Fibroblast of peridontal ligament (primary cell): ENCODE data around the gene HOXC12.

Source experiments
- DNase-seq: peaks from one replicate; pipeline ENCODE4 v3.0.0-alpha.2; 2010; ENCODE audit errors: extremely low read depth

The HOXC12 gene

DNA sequence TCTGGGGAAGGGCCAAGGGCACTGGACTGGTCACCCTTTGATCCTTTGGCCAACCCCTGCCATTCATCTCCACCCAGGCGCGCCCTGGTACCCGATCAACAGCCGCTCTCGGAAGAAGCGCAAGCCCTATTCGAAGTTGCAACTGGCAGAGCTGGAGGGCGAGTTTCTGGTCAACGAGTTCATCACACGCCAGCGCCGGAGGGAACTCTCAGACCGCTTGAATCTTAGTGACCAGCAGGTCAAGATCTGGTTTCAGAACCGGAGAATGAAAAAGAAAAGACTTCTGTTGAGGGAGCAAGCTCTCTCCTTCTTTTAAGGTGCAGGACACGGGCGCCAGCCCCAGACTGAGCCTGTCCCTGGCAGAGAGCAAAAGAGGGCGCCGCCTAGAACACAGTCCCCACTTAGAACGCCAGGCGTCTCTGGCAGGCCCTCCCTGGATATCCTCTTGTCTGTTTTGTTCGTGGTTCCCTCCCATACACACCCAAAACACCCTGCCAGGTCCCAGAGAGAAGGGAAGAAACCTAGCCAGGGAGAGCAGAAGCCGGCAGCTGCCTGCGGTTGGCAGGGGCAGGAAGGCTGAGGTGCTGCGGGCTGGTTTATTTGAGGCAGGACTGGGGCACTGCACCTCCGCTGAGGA lies 1.7 kb downstream of the HOXC12 start:
- no peak for DNase-seq

GRCh38 chr12:53956914-53957536 lies 2.3 kb downstream of the HOXC12 start:
- DNase-seq, result no peak

- DNase-seq, result no peak
Observed at GRCh38 chr12:53958128-53958527, 3.4 kb downstream of the HOXC12 start.

GRCh38 chr12:53959314-53959713 lies 4.6 kb downstream of the HOXC12 start:
- no peak for DNase-seq

DNA sequence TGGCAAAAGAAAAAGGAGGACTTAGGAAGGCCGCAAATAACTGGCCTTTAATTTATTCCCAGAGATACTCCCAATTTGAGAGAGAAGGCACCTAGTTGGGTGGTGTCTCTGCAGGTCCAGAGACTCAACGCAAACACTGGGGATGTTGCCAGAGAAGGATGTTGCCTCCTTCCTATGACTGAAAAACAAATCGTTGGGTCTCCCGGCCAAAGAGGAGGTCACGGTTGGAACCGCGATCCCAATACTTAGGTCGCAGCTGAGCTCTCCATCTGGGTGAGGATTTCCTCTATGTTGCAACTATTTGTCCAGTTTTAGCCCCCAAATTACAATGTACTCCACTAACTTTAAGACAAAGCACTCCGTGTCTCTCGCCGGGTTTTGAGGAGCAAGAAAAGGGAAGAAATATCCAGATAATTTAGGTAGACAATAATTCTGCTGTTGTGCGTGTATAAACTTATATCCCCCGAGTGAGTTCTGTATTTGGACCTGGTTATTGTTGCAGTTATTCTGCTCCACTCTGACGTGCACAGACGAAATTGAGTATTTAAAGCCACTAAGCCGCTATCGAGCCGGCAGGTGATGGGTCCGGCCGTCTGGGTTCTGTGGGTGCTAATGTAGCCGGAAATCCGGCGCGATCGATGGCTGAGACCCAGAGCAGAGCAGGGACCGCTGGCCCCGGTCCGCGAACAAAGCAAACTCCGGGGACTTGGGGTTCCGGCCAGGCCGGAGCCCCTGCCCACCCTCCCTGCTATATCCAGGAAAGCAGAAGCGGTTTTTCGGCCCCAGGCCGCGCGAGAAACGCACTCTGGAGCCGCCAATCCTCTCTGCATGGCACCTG lies 5.7 kb downstream of the HOXC12 start:
- DNase-seq, result no peak

GRCh38 chr12:53961025-53961761 lies 6.5 kb downstream of the HOXC12 start:
- no peak for DNase-seq

DNA sequence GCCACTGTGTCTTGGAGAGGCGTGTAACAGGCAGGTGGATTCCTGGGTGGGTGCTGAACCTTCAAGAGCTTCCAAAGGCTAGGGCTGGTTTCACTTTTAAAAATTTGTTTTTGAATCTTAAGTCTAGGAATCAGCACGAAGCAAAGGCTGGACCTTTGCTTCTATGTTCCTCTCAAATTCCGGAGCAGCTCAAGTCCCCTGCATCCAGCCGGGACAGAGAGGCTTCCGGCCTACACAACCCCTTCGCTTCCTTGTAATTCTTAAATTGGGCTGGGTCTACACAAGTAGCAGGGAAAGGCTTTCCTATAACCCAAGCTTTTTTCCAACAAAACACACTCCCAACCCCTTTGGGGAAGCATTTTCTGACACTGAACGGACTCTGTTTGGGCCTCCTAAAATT lies 8.3 kb downstream of the HOXC12 start:
- no peak for DNase-seq

DNA sequence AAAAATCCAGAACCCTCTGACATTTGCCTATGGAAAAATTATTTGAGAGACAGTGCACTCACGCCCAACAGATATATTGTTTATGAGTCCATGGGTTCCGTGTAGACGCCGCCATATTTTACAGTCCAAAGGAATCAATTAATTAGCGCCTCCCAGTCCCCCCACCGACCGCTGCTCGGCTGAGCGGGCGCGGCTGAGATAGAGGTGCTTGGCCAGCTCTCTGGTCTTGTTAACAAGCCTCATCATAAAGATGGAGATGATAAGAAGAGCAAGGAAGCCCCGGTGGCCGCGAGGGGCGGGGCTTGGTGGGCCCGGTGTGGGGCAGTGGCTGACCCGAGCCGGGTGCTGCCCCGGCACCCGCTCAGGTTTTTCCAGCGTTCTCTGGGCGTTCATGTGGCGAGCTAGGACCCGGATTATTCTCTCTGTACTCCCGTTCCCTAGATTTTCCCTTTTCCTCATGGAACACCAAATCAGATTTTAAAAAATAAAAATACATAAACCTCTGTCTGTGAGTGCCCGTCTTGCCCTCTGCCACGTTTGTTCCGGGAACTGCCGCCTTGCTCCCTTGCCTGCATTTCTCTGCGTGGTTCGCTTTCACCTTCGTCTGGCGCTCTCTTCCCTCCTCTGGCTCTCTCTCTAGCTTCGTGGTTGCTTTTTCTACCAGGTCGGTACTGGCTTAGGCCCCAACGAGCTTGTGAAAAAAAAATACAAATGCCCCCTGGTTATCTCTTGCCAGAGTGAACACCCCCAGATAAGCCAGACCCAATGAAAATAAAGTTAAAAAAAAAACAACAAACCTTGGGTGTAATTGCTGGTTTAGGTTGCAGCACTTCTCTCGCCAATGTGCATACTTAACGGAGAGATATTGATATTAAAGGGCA lies 9.0 kb downstream of the HOXC12 start:
- no peak for DNase-seq

DNA sequence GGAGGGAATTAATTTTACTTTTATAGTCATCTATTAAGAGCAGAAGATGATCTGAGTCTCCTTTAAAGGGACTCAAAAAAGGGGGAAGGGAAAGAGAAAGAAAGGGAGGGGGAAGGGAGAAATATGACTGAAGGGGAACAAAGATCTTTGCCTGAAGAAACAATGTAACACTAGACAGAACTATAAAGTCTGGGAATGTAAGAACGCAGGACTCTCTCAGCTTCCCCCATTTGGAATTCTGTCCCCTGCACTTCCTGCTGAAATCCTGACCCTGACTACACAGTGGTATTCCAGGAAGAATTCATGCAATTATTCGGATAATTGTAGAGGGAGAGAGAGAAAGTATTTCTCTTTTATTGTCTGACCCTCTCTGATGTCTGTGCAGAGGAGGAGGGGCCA lies 9.6 kb downstream of the HOXC12 start:
- DNase-seq, result no peak

- DNase-seq, result no peak
Observed at GRCh38 chr12:53965281-53966084, 10.8 kb downstream of the HOXC12 start.

DNA sequence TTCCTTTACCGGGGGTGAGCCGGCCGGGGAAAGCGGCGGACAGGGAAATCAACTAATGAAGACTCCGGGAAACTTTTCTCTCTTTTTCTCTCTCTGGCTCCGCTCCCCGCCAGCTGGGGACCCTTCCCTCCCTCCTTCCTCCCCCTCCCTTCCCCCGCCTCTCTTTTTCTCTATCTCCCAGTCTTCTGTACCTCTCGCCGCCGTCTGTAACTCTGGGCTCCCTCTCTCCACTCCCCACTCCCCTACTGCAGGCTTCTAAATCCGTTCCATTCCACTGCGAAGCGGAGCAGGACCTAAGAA lies 11.3 kb downstream of the HOXC12 start:
- DNase-seq, result no peak

DNA sequence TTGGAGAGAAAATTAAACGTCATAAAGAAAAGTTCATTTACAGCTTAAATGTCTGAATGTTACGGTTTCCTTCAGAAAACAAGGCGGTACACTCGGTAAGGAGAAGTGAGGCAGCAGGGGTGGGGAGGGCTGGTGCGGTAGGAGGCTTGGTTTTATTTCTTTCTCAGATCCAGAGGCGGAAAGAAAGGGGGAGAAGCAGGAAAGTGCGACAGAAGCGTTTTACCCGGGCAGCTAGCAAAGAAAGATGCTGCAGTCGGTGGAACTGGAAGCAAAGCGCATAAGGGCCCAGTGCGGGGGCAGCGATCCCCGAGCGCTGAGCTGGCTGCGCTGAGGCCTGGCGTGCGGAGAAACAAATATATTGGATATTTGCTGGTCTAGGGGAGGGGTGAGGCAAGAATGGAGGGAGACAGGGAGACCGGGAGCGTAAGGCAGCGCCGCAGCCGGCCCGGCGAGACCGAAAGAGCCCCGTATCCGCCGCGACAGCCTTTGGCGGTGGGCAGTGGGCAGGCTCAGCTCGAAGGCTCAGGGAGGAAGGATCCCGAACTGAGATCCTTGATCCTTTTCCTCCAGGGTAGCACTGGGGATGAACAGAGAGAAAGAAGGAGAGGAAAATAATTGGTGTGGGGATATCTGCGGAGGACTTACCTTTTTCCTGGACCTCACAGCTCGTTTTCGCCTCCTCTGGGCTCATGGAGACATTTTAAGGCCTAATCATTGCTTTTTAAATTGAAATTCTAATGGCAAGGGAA lies 11.9 kb downstream of the HOXC12 start:
- DNase-seq, result no peak

DNA sequence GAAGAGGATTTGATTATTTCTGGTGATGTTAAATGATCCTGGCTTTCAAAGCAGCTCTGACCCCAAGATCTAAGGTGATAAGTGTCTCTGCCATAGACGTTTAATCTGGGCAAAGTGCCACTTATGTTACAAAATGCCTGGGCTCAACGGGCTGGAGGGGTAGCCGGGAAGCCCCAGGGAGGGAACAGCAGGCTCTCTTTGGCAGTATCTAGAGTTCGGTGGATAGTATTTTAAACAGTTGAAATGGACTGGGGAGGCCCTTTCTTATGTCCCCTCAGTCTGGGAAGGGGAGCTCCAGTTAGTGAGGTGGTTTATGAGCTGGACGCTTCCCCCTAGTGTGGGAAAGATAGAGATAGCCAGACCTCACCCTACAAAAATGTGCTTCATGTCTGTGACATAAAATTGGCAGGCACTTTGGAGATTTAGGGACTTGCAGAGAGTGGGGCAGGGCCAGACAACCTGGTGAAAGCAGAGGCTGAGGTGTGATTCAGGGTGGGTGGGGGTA lies 12.8 kb downstream of the HOXC12 start:
- DNase-seq, result no peak

- DNase-seq, result no peak
Observed at GRCh38 chr12:53968214-53969127, 13.8 kb downstream of the HOXC12 start.

DNA sequence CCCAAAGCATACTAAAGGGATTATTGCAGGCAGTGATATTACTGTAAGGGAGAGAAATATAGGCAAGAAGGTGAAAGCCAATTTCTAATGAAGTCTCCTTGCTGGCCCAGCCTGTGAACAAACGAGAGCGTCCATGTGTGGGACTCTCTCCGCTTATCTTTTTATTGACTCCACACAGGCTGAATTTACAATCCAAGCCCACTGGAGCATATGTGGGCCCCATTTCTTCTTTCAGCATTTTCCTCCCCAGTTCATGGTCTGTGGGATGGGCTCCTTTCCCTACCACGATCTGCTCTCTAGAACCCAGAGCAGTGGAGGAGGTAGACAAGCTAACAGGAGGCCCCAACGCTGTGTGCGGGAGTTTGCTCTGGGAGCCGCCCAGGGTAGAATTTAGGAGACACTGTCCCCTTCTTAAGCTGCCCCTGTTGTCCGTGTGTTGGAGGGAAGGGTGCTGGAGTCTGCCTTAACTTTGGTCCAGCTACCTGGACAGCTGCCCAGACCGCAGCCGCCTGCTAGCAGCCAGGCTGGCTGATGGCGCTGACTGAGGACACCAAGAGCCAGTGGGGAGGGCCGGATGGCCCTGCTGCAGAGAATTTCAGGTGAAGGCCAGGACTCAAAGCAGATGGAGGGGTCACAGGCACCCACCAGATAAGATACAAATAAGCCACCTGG lies 15.0 kb downstream of the HOXC12 start:
- no peak for DNase-seq

- no peak for DNase-seq
Observed at GRCh38 chr12:53970451-53970850, 15.7 kb downstream of the HOXC12 start.

DNA sequence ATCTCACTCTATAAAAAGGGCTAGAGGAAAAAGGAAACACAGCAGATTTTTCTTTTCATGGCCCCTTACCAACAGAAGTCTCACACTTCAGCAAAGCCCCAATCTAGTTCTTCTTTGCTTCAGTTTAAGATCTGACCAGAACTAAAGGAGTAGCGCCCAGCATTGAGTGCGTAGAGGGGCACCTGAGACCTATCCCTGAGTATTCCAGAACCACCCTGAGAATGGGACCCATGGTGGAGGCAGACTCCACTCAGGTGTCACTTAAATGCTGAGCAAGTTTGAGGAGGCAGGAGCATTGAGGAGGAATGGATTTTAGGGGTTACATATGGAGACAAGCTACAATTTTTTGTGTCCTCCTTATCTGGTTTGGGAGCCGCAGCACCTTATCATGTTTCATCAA lies 16.4 kb downstream of the HOXC12 start:
- DNase-seq, result no peak

DNA sequence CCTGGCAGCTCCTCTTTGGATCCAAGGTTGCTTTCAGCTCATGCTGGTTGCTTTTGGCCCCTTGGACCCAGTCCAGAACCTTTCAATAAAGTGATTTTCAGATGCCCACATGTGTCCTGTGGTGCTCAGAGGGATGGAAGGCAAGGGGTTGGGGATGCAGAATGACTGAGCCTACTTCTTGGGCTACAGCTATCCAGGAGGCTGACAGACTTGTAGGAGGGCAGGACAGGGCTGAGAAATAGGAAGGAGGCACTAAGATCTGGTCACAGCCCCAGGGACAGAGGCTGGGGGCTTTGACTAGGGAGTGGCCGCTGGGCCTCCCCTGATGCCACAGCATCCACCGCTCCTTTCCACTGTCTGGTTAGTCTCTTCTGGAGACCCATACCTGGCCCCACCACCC lies 17.0 kb downstream of the HOXC12 start:
- no peak for DNase-seq
